GM12873 (cell line): ENCODE data around the gene KIF15.

Source experiments
- CTCF ChIP-seq: IDR thresholded peaks from 2 replicates; pipeline ENCODE4 v1.5.1; 2012; ENCODE audit warnings: low read depth, mild to moderate bottlenecking, moderate library complexity, low read length, control low read depth; ENCODE audit not compliant: insufficient read depth; ENCODE audit errors: missing control alignments

The KIF15 gene

GRCh38 chr3:44795197-44795596 is 33.6 kb downstream of the KIF15 start:
- TF ChIP-seq CTCF = no peak

- TF ChIP-seq CTCF = no peak
Observed at GRCh38 chr3:44802011-44802410, 40.4 kb downstream of the KIF15 start.

GRCh38 chr3:44803298-44803697 is 41.7 kb downstream of the KIF15 start:
- TF ChIP-seq CTCF = no peak

GRCh38 chr3:44805960-44806359 is 44.4 kb downstream of the KIF15 start:
- peak; percentile 6 for TF ChIP-seq CTCF

GRCh38 chr3:44814751-44815150 is 53.2 kb downstream of the KIF15 start:
- no peak for TF ChIP-seq CTCF

GRCh38 chr3:44825264-44825925 is 63.8 kb downstream of the KIF15 start:
- TF ChIP-seq CTCF = no peak

- TF ChIP-seq CTCF = no peak
Observed at GRCh38 chr3:44827196-44827595, 65.6 kb downstream of the KIF15 start.
